ENCODE results near the gene EPS15. TPM values are rescaled to one million over a fixed set of nuclear protein-coding genes. Genes with fewer than 3 reads are reported as not detected.
A peak's percentile ranks its signal among the peaks of the same experiment; 100 is the strongest.
"Not testable (repeated sequence)": the region's sequence is repeated elsewhere in the genome, so short reads cannot be mapped to it uniquely, and the experiment has no call there.

Gene EPS15
- total RNA-seq, 1 experiment from 2014 or later = 37.1 TPM

GRCh38 chr1:51415963-51416362, 103.1 kb downstream of the EPS15 start:
- TF ChIP-seq ELF4 (CRISPR knock-in tag; IDR thresholded peaks at IDR 0.05; ENCODE audit: low read depth) (no peak), AR (CRISPR knock-in tag; IDR thresholded peaks at IDR 0.05) (no peak), GTF2I (CRISPR knock-in tag; conservative IDR thresholded peaks at IDR 0.05) (no peak), ZBTB21 (CRISPR knock-in tag; IDR thresholded peaks at IDR 0.05; ENCODE audit: borderline replicate concordance) (no peak)
- ATAC-seq (no peak), DNase-seq (ENCODE audit: low spot score) (no peak)
- Mint-ChIP-seq H3K9me3 (peaks cover 9% of the 10 kb centered on the region), H3K27ac (peak overlapping the region; percentile 9), H3K4me1 (peaks cover 7% of the 10 kb centered on the region), H3K36me3 (peaks cover 4% of the 10 kb centered on the region), H3K4me3 (no peak overlapping the region), H3K27me3 (ENCODE audit: low read depth) (no peaks in the 10 kb centered on the region)
- ChIA-PET CTCF (no interaction called here), POLR2A (no interaction called here)

- no peak for TF ChIP-seq TEAD4 (CRISPR knock-in tag; IDR thresholded peaks at IDR 0.05)
- no peak for TF ChIP-seq ZMAT4 (CRISPR knock-in tag; IDR thresholded peaks at IDR 0.05)
- no peak for TF ChIP-seq SOX15 (CRISPR knock-in tag; IDR thresholded peaks at IDR 0.05)
- no peak for TF ChIP-seq ZNF532 (CRISPR knock-in tag; IDR thresholded peaks at IDR 0.05; ENCODE audit: borderline replicate concordance)
- no peak for TF ChIP-seq IRF1 (CRISPR knock-in tag; IDR thresholded peaks at IDR 0.05)
- H3K4me1 Mint-ChIP-seq = peaks cover 3% of the 10 kb centered on the region; the same call in 1 of the 2 replicates
- no peak for DNase-seq (ENCODE audit: low spot score)
- peaks cover 4% of the 10 kb centered on the region for H3K36me3 Mint-ChIP-seq
- no peak overlapping the region for H3K4me3 Mint-ChIP-seq
- peaks cover 9% of the 10 kb centered on the region for H3K9me3 Mint-ChIP-seq
- ChIA-PET POLR2A (no interaction called here), CTCF (no interaction called here)
- H3K27ac Mint-ChIP-seq = no peak overlapping the region
- ATAC-seq = no peak
- no peaks in the 10 kb centered on the region for H3K27me3 Mint-ChIP-seq (ENCODE audit: low read depth)
Measured at GRCh38 chr1:51414811-51415210, 104.3 kb downstream of the EPS15 start.

- H3K4me3 Mint-ChIP-seq; CTCF ChIA-PET; DNase-seq (ENCODE audit: low spot score); H3K4me1 Mint-ChIP-seq; ATAC-seq; H3K27ac Mint-ChIP-seq; H3K27me3 Mint-ChIP-seq (ENCODE audit: low read depth); H3K9me3 Mint-ChIP-seq; POLR2A ChIA-PET: not testable (repeated sequence)
- peaks cover 23% of the 10 kb centered on the region for H3K36me3 Mint-ChIP-seq
Measured at GRCh38 chr1:51411820-51412219, 107.2 kb downstream of the EPS15 start.

- CTCF ChIA-PET = no interaction called here
- H3K4me3 Mint-ChIP-seq = no peak overlapping the region
- H3K27me3 Mint-ChIP-seq (ENCODE audit: low read depth) = no peaks in the 10 kb centered on the region
- no peak overlapping the region for H3K27ac Mint-ChIP-seq
- ATAC-seq (no peak), DNase-seq (ENCODE audit: low spot score) (no peak)
- no peaks in the 10 kb centered on the region for H3K4me1 Mint-ChIP-seq
- peaks cover 30% of the 10 kb centered on the region for H3K36me3 Mint-ChIP-seq
- peaks cover 9% of the 10 kb centered on the region for H3K9me3 Mint-ChIP-seq
- POLR2A ChIA-PET = no interaction called here
- TF ChIP-seq CTCF (IDR thresholded peaks at IDR 0.05) (no peak), NFYB (CRISPR knock-in tag; conservative IDR thresholded peaks at IDR 0.05; ENCODE audit: low read depth) (no peak), ZNF532 (CRISPR knock-in tag; IDR thresholded peaks at IDR 0.05; ENCODE audit: borderline replicate concordance) (no peak), HMGA2 (CRISPR knock-in tag; IDR thresholded peaks at IDR 0.05) (no peak), NR2C2 (CRISPR knock-in tag; IDR thresholded peaks at IDR 0.05) (no peak)
Measured at GRCh38 chr1:51410568-51411460, 108.3 kb downstream of the EPS15 start.
